DOHH2 (cell line): ENCODE data around the gene CDHR1.

Experiments
- H3F3A ChIP-seq: fragments of 200-600 bp; sonication (generic), shearing (Covaris generic); 2 replicates; pipeline ENCODE4 v1.6.0; 2016; ENCODE audit warnings: antibody characterized with exemption, mild to moderate bottlenecking; ENCODE audit not compliant: control insufficient read depth, insufficient read depth
- H3K27ac ChIP-seq: fragments of 200-600 bp; sonication (generic); 2 replicates; pipeline ENCODE4 v1.5.1; 2014; ENCODE audit warnings: low read depth, mild to moderate bottlenecking, low read length, moderate library complexity
- H3K27me3 ChIP-seq: fragments of 200-600 bp; sonication (generic); 2 replicates; pipeline ENCODE4 v1.6.1; 2014; ENCODE audit warnings: mild to moderate bottlenecking, low read length, mixed read lengths; ENCODE audit not compliant: control insufficient read depth
- H3K36me3 ChIP-seq: fragments of 200-600 bp; sonication (generic); 2 replicates; pipeline ENCODE4 v1.6.1; 2014; ENCODE audit warnings: mild to moderate bottlenecking, low read length, moderate library complexity, mixed read lengths; ENCODE audit not compliant: control insufficient read depth
- H3K4me1 ChIP-seq: fragments of 200-600 bp; sonication (generic); 2 replicates; pipeline ENCODE4 v1.6.1; 2014; ENCODE audit warnings: mild to moderate bottlenecking, low read length, mixed read lengths; ENCODE audit not compliant: control insufficient read depth
- H3K4me2 ChIP-seq: fragments of 200-600 bp; sonication (generic); 2 replicates; pipeline ENCODE4 v1.6.0; 2014; ENCODE audit warnings: mild to moderate bottlenecking, low read length, moderate library complexity
- H3K4me3 ChIP-seq: fragments of 200-600 bp; sonication (generic); 2 replicates; pipeline ENCODE4 v1.5.1; 2014; ENCODE audit warnings: mild to moderate bottlenecking, low read length, mixed read lengths
- H3K79me2 ChIP-seq: fragments of 200-600 bp; sonication (generic); 2 replicates; pipeline ENCODE4 v1.6.1; 2014; ENCODE audit warnings: mild to moderate bottlenecking, low read length, mixed read lengths; ENCODE audit not compliant: control insufficient read depth
- H3K9me2 ChIP-seq: fragments of 200-600 bp; sonication (generic); replicated peaks from 2 replicates; pipeline ENCODE4 v1.6.1; 2014; ENCODE audit warnings: mild to moderate bottlenecking, low read length, mixed read lengths; ENCODE audit not compliant: control insufficient read depth
- H3K9me3 ChIP-seq: fragments of 200-600 bp; sonication (generic); 2 replicates; pipeline ENCODE4 v1.6.1; 2014; ENCODE audit warnings: antibody characterized with exemption, low read length, mixed read lengths; ENCODE audit not compliant: control insufficient read depth, insufficient read depth
- H4K20me1 ChIP-seq: fragments of 200-600 bp; sonication (generic); 2 replicates; pipeline ENCODE4 v1.6.0; 2014; ENCODE audit warnings: low read depth, mild to moderate bottlenecking, antibody characterized with exemption, low read length, moderate library complexity; ENCODE audit not compliant: control insufficient read depth, insufficient read depth
- CTCF ChIP-seq: fragments of 200-600 bp; sonication (generic); IDR thresholded peaks from one replicate; pipeline ENCODE4 v1.5.1; 2014; ENCODE audit warnings: antibody characterized with exemption, mild to moderate bottlenecking, low read depth, low read length; ENCODE audit not compliant: poor library complexity, severe bottlenecking
- EZH2phosphoT487 ChIP-seq: fragments of 200-600 bp; sonication (generic); IDR thresholded peaks from 2 replicates; pipeline ENCODE4 v1.6.1; 2017; ENCODE audit warnings: borderline replicate concordance, mild to moderate bottlenecking, antibody characterized with exemption, low read length, moderate library complexity, mixed read lengths

The CDHR1 gene

GRCh38 chr10:84264611-84265141 is 70.3 kb downstream of the CDHR1 start:
- H3K79me2 ChIP-seq: no peaks in the 10 kb centered on the region
- no peak overlapping the region for H3K4me3 ChIP-seq
- H3K4me2 ChIP-seq: no peak overlapping the region
- no peaks in the 10 kb centered on the region for H3K9me3 ChIP-seq
- H3K27ac ChIP-seq: no peak overlapping the region
- H3K4me1 ChIP-seq: no peaks in the 10 kb centered on the region
- no peaks in the 10 kb centered on the region for H3F3A ChIP-seq
- no peaks in the 10 kb centered on the region for H3K9me2 ChIP-seq
- no peaks in the 10 kb centered on the region for H3K36me3 ChIP-seq
- TF ChIP-seq CTCF (peak; percentile 94), EZH2phosphoT487 (no peak)
- no peaks in the 10 kb centered on the region for H4K20me1 ChIP-seq
- H3K27me3 ChIP-seq: peaks cover 11% of the 10 kb centered on the region

GRCh38 chr10:84265418-84265817 is 71.1 kb downstream of the CDHR1 start:
- no peak overlapping the region for H3K27ac ChIP-seq
- no peaks in the 10 kb centered on the region for H3F3A ChIP-seq
- no peaks in the 10 kb centered on the region for H3K9me2 ChIP-seq
- peaks cover 11% of the 10 kb centered on the region for H3K27me3 ChIP-seq
- H3K4me1 ChIP-seq: no peaks in the 10 kb centered on the region
- no peaks in the 10 kb centered on the region for H3K9me3 ChIP-seq
- H3K4me2 ChIP-seq: no peak overlapping the region
- TF ChIP-seq CTCF (no peak), EZH2phosphoT487 (no peak)
- no peaks in the 10 kb centered on the region for H3K36me3 ChIP-seq
- H4K20me1 ChIP-seq: no peaks in the 10 kb centered on the region
- H3K79me2 ChIP-seq: no peaks in the 10 kb centered on the region
- H3K4me3 ChIP-seq: no peak overlapping the region

DNA sequence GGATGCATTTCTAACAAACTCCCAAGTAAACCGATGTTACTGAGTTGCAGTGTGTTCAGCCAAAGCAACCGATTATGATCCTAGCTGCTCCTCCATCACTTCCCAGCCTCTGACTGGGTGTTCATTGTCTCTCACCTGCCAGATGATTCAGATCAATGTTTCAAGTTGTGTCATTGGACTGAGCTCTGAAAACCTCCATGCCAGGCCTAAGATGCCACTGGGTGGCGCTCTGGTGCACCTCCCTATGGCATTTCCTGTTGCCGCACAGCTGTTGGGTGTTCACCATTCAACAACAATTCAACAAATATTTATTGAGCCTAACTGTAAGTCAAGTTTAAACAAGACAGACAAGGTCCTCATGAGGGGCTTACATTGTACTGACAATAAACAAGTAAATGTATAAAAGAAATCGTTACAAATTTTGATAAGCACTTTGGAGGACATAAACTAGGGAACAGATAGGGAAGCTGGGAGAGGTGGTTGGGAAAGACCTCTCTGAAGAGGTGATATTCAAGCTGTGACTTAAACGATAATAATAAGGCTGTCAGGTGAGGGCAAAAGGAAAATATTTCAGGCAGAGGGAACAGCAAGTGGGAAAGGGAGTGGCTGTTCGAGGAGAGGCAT is 73.3 kb downstream of the CDHR1 start:
- no peaks in the 10 kb centered on the region for H3K9me2 ChIP-seq
- no peak overlapping the region for H3K4me3 ChIP-seq
- H3K36me3 ChIP-seq: no peaks in the 10 kb centered on the region
- no peak overlapping the region for H3K4me2 ChIP-seq
- H3K4me1 ChIP-seq: no peaks in the 10 kb centered on the region
- no peaks in the 10 kb centered on the region for H3F3A ChIP-seq
- H3K9me3 ChIP-seq: no peaks in the 10 kb centered on the region
- no peaks in the 10 kb centered on the region for H3K79me2 ChIP-seq
- H3K27me3 ChIP-seq: peaks cover 16% of the 10 kb centered on the region
- no peak overlapping the region for H3K27ac ChIP-seq
- no peaks in the 10 kb centered on the region for H4K20me1 ChIP-seq
- no peak for TF ChIP-seq EZH2phosphoT487
- TF ChIP-seq CTCF: peak; percentile 79
